Mucosa of stomach (tissue), 1 donor: ENCODE measurements around the gene GDA.

ENCODE experiments used
- H3K27me3 ChIP-seq: one replicate; pipeline ENCODE4 v1.7.0; 2013; ENCODE audit warnings: mild to moderate bottlenecking, low read length; ENCODE audit not compliant: control insufficient read depth, insufficient read depth
- H3K36me3 ChIP-seq: one replicate; pipeline ENCODE4 v1.7.0; 2013; ENCODE audit warnings: low read length; ENCODE audit not compliant: control insufficient read depth, insufficient read depth
- H3K4me1 ChIP-seq: one replicate; pipeline ENCODE4 v1.7.0; 2013; ENCODE audit warnings: mild to moderate bottlenecking, low read length; ENCODE audit not compliant: control insufficient read depth, insufficient read depth
- H3K4me3 ChIP-seq: one replicate; pipeline ENCODE4 v1.7.0; 2013; ENCODE audit warnings: low read length
- H3K9ac ChIP-seq: one replicate; pipeline ENCODE4 v1.7.0; 2013; ENCODE audit warnings: mild to moderate bottlenecking, low read length, moderate library complexity
- H3K9me3 ChIP-seq: one replicate; pipeline ENCODE4 v1.7.0; 2013; ENCODE audit warnings: mild to moderate bottlenecking, low read length, moderate library complexity; ENCODE audit not compliant: control insufficient read depth
- donor health status: Pancreatic carcinoma.

GDA gene

GRCh38 chr9:72294936-72295335, 145.7 kb downstream of the GDA start:
- H3K27me3 ChIP-seq: no peaks in the 10 kb centered on the region
- no peak overlapping the region for H3K9ac ChIP-seq
- H3K36me3 ChIP-seq: no peaks in the 10 kb centered on the region
- peaks cover 29% of the 10 kb centered on the region for H3K4me1 ChIP-seq
- H3K4me3 ChIP-seq: no peak overlapping the region
- H3K9me3 ChIP-seq: no peaks in the 10 kb centered on the region

DNA sequence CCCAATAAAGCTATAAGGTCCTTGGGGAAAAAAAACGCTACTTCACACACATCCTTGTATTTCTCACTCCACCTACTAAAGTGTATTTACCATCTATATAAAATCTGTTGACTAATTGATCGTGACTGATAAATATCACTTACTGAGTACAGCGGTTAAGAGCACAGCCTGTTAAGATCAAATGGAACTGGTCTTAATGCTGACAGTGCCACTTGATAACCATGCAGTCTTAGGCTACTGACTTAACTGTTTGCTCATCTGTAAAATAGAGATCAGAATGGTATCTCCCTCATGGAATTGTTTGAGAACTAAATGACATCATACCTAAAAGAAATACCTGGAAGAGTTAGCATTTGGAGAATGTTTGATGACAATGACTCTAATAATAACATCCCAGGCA, 148.3 kb downstream of the GDA start:
- H3K4me3 ChIP-seq: no peak overlapping the region
- no peaks in the 10 kb centered on the region for H3K9me3 ChIP-seq
- H3K4me1 ChIP-seq: peaks cover 26% of the 10 kb centered on the region
- no peaks in the 10 kb centered on the region for H3K27me3 ChIP-seq
- no peaks in the 10 kb centered on the region for H3K36me3 ChIP-seq
- no peak overlapping the region for H3K9ac ChIP-seq

- Histone ChIP-seq H3K27me3 (no peaks in the 10 kb centered on the region), H3K9ac (no peak overlapping the region), H3K4me1 (peaks cover 33% of the 10 kb centered on the region), H3K4me3 (no peak overlapping the region), H3K36me3 (no peaks in the 10 kb centered on the region), H3K9me3 (no peaks in the 10 kb centered on the region)
Observed at GRCh38 chr9:72299017-72299603, 149.9 kb downstream of the GDA start.

GRCh38 chr9:72300873-72301272, 151.6 kb downstream of the GDA start:
- H3K4me1 ChIP-seq: peaks cover 42% of the 10 kb centered on the region
- H3K4me3 ChIP-seq: no peak overlapping the region
- no peaks in the 10 kb centered on the region for H3K9me3 ChIP-seq
- H3K9ac ChIP-seq: no peak overlapping the region
- no peaks in the 10 kb centered on the region for H3K36me3 ChIP-seq
- H3K27me3 ChIP-seq: no peaks in the 10 kb centered on the region
